Measurements from ENCODE around the gene IGFBP2.

DNA sequence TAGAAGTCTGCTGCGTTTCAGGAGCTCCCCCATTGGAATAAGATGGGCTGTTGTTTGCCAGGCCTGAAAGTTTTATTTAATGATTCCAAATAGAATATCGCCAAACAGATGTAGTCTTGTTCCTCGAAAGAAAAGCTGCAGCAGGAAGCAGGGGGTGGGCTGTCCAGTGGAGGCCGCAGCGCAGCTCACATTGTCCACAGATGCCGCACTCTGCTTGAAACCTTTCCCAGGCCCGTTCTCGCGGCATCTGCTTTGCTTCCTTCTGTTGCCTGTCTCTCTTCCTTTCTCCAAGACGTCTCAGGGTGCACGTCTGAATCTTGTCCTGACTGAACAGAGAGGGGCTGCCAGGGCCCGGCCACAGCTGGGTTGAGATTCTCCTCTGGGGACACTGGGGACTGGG is 12.4 kb upstream of the IGFBP2 start:
- TF ChIP-seq POLR2A (IDR thresholded peaks at IDR 0.05; ENCODE audit: low read length) (no peak), GATA1 (IDR thresholded peaks at IDR 0.05; ENCODE audit: low read depth, low read length) (no peak)
